VCaP (cell line): ENCODE measurements around the gene KAT6B.
"Not testable (repeated sequence)": the region's sequence is repeated elsewhere in the genome, so short reads cannot be mapped to it uniquely, and the experiment has no call there.

ENCODE experiments used
- H3K27ac ChIP-seq: fragments of 450-650 bp; 2 replicates; pipeline ENCODE4 v1.5.1; 2017
- CTCF ChIP-seq: fragments of 450-650 bp; conservative IDR thresholded peaks from 2 replicates; pipeline ENCODE4 v1.5.1; 2017; ENCODE audit warnings: mild to moderate bottlenecking, moderate library complexity

Gene KAT6B

GRCh38 chr10:74826142-74827044 is at the start of gene KAT6B:
Gene KAT6B (plus strand): TSS chr10:74826600. CDS start chr10:74842858, 16,258 bp downstream.
- peak within 1 kb of the TSS; percentile 95 for H3K27ac ChIP-seq
- peak; percentile 31 for TF ChIP-seq CTCF

GRCh38 chr10:74778436-74779094 is 47.8 kb upstream of the KAT6B start:
- no peak for TF ChIP-seq CTCF
- H3K27ac ChIP-seq = no peak overlapping the region

- H3K27ac ChIP-seq = not testable (repeated sequence)
These were observed 44.5 kb upstream of the KAT6B start for GRCh38 chr10:74781870-74782269.

- TF ChIP-seq CTCF = no peak
- no peak overlapping the region for H3K27ac ChIP-seq
These were observed 41.9 kb upstream of the KAT6B start for GRCh38 chr10:74784462-74784861.

GRCh38 chr10:74786126-74786525 is 40.3 kb upstream of the KAT6B start:
- H3K27ac ChIP-seq = no peak overlapping the region
- no peak for TF ChIP-seq CTCF

- H3K27ac ChIP-seq = peak overlapping the region; percentile 15; the same call in 1 of the 2 replicates
- TF ChIP-seq CTCF = no peak
These were observed 38.9 kb upstream of the KAT6B start for GRCh38 chr10:74787457-74787856.

GRCh38 chr10:74791979-74792378 is 34.4 kb upstream of the KAT6B start:
- not testable (repeated sequence) for H3K27ac ChIP-seq

- no peak overlapping the region for H3K27ac ChIP-seq
- no peak for TF ChIP-seq CTCF
These were observed 33.7 kb upstream of the KAT6B start for GRCh38 chr10:74792726-74793125.

GRCh38 chr10:74793240-74793639 is 33.2 kb upstream of the KAT6B start:
- H3K27ac ChIP-seq = not testable (repeated sequence)
